Type B pancreatic cell (in vitro differentiated cells): ENCODE measurements around the gene CYB5RL. TPM values are rescaled to one million over a fixed set of nuclear protein-coding genes. Genes with fewer than 3 reads are reported as not detected.

Experiments used
- DNase-seq: peaks from one replicate; pipeline ENCODE4 v3.0.0; 2021; ENCODE audit warnings: mixed read lengths; ENCODE audit not compliant: unreplicated experiment; ENCODE audit errors: extremely low spot score
- H3K27ac Mint-ChIP-seq: 2 replicates; pipeline ENCODE4 v1.8.0; 2021; ENCODE audit warnings: mild to moderate bottlenecking, mixed read lengths
- H3K27me3 Mint-ChIP-seq: 2 replicates; pipeline ENCODE4 v1.8.0; 2021; ENCODE audit warnings: mixed read lengths
- H3K36me3 Mint-ChIP-seq: 2 replicates; pipeline ENCODE4 v1.8.0; 2021; ENCODE audit warnings: mixed read lengths
- H3K4me1 Mint-ChIP-seq: one replicate; pipeline ENCODE4 v1.8.0; 2021; ENCODE audit warnings: mixed read lengths; ENCODE audit not compliant: unreplicated experiment
- H3K4me3 Mint-ChIP-seq: 2 replicates; pipeline ENCODE4 v1.8.0; 2021; ENCODE audit warnings: mild to moderate bottlenecking, mixed read lengths
- H3K9me3 Mint-ChIP-seq: 2 replicates; pipeline ENCODE4 v1.8.0; 2021; ENCODE audit warnings: mixed read lengths
- CTCF ChIP-seq: fragments of 200-600 bp; sonication (generic); conservative IDR thresholded peaks from 2 replicates; pipeline ENCODE4 v1.5.0; 2021; ENCODE audit warnings: antibody characterized with exemption, mild to moderate bottlenecking
- total RNA-seq: library from RNA; stranded (reverse); gene quantifications from 2 replicates; pipeline ENCODE4 v1.2.1, GENCODE V29; 2021; ENCODE audit warnings: low replicate concordance

The CYB5RL gene
- total RNA-seq, 1 donor from 2014 or later: 10.9 TPM

DNA sequence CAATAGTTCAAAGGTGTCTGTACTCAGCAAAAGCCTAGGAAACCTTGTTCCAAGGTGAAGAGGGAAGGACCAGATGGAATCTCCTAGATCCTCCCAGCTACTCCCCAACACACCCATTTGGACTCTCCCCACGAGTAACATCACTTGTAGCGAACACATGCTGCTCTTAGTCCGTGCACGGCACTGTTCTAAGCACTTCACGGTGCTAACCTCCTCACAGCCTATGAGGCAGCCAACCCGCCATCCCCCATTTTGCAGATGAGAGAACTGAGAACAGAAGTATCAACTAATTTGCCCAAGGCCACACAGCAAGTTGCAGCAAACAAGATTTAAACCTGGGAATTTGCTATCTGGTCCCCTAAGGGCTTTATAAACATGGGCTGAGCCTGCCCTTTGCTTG, 24.4 kb upstream of the CYB5RL start:
- Mint-ChIP-seq H3K27ac (peak overlapping the region; percentile 66), H3K4me3 (peak overlapping the region; percentile 29), H3K27me3 (no peaks in the 10 kb centered on the region), H3K4me1 (peaks cover 31% of the 10 kb centered on the region), H3K9me3 (no peaks in the 10 kb centered on the region), H3K36me3 (peaks cover 18% of the 10 kb centered on the region)
- TF ChIP-seq CTCF: no peak
- no peak for DNase-seq

DNA sequence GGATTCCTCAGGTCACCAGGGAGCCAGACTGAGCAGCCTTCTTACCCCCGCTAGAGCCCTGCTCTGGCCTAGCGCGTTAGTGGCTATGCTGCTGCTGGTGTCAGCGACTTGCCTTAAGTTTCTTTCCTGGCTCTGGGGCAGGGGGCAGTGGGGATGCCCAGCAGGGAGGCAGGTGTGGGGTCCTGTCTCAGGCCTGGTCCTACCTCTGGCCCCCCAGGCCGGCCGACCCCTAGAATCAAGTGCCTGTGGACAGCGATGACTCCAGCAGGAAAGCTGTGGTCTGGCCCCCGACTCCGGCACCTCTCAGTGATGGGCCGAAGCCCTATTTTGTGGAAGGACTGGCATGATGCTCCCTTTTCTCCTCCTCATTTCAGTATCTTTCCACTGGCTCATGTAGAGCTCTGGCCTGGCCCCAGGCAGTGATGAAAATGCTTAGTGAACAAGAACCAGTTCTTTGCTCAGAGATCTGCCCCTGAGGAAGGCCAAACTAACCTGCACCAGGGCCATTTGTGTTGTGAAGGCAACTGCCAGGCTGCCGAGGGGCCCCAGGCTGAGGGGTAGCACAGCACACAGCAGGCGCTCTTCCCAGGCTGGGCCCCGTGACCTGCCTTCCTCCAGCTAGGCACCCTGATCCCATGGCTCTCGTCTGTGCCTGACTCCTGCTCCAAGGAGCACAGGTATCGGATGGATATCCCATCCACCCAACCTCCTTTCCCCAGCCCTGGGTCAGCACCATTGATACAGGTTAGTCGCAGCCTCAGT, 23.8 kb upstream of the CYB5RL start:
- Mint-ChIP-seq H3K27me3 (no peaks in the 10 kb centered on the region), H3K36me3 (peaks cover 17% of the 10 kb centered on the region), H3K4me1 (peaks cover 31% of the 10 kb centered on the region), H3K9me3 (no peaks in the 10 kb centered on the region), H3K4me3 (peak overlapping the region; percentile 29), H3K27ac (peak overlapping the region; percentile 66)
- no peak for TF ChIP-seq CTCF
- no peak for DNase-seq

- peaks cover 31% of the 10 kb centered on the region for H3K4me1 Mint-ChIP-seq
- peaks cover 16% of the 10 kb centered on the region for H3K36me3 Mint-ChIP-seq
- peak overlapping the region; percentile 64 for H3K27ac Mint-ChIP-seq
Observed at GRCh38 chr1:54222711-54223110, 22.9 kb upstream of the CYB5RL start.

GRCh38 chr1:54221867-54222484, 22.1 kb upstream of the CYB5RL start:
- Mint-ChIP-seq H3K9me3 (no peaks in the 10 kb centered on the region), H3K27ac (no peak overlapping the region), H3K4me3 (no peak overlapping the region)

More at GRCh38 chr1:54222711-54223110, 22.9 kb upstream of the CYB5RL start:
- Mint-ChIP-seq H3K9me3 (no peaks in the 10 kb centered on the region), H3K4me3 (no peak overlapping the region), H3K27me3 (no peaks in the 10 kb centered on the region)
- DNase-seq: no peak
- no peak for TF ChIP-seq CTCF

GRCh38 chr1:54221113-54221834, 21.4 kb upstream of the CYB5RL start:
- Mint-ChIP-seq H3K27ac (no peak overlapping the region), H3K9me3 (no peaks in the 10 kb centered on the region), H3K36me3 (peaks cover 24% of the 10 kb centered on the region), H3K27me3 (no peaks in the 10 kb centered on the region), H3K4me3 (no peak overlapping the region), H3K4me1 (peaks cover 31% of the 10 kb centered on the region)
- no peak for TF ChIP-seq CTCF
- no peak for DNase-seq

More at GRCh38 chr1:54221867-54222484, 22.1 kb upstream of the CYB5RL start:
- TF ChIP-seq CTCF: no peak
- Mint-ChIP-seq H3K36me3 (peaks cover 19% of the 10 kb centered on the region), H3K27me3 (no peaks in the 10 kb centered on the region), H3K4me1 (peaks cover 31% of the 10 kb centered on the region)
- no peak for DNase-seq
